A549 (cell line): ENCODE measurements around the gene SHH. TPM values are rescaled to one million over a fixed set of nuclear protein-coding genes. Genes with fewer than 3 reads are reported as not detected.

Experiments used
- ATAC-seq, 2 experiments: fragments of 200-7000 bp in 1 of 2; fragments of >200 bp in 1 of 2; cut with Nextera tagmentation in 1 of 2; cut with Tn5 transposase in 1 of 2; 3 replicates each; pipeline versions ENCODE4 v1.8.0 to v1.9.1; 2018 to 2020; ENCODE audit warnings: mild to moderate bottlenecking in 1 of 2, moderate library complexity in 1 of 2
- CTCF ChIA-PET: fragments of 300-600 bp; sonication (Branson Sonifier 250); formaldehyde crosslinking; extraction: SDS; loops from one replicate; lab custom pipeline; 2021; ENCODE audit warnings: antibody characterized with exemption, inconsistent platforms; lab: Yijun Ruan, JAX
- POLR2A ChIA-PET: fragments of 350-600 bp; formaldehyde crosslinking; extraction: SDS; loops from one replicate; lab custom pipeline; 2021; ENCODE audit warnings: antibody characterized with exemption, inconsistent platforms; lab: Yijun Ruan, JAX
- DNase-seq, 2 experiments: peaks; one replicate each; pipeline versions ENCODE4 v3.0.0 to v3.0.0-alpha.2; 2011 to 2016; ENCODE audit warnings: low read depth in 1 of 2, low spot score in 1 of 2
- FAIRE-seq: peaks from 2 replicates; lab custom pipeline; 2011; peaks lifted over from hg19 to GRCh38; lab: Jason Lieb, UNC
- H3K27ac ChIP-seq, 2 experiments: fragments of >200 bp; sonication (Bioruptor Twin); formaldehyde crosslinking; 3 replicates each; pipeline ENCODE4 v1.5.1; 2016 to 2017
- H3K4me1 ChIP-seq: fragments of >200 bp; sonication (Bioruptor Twin); formaldehyde crosslinking; 3 replicates; pipeline ENCODE4 v1.6.1; 2016
- H3K4me2 ChIP-seq: fragments of >200 bp; sonication (Bioruptor Twin); formaldehyde crosslinking; 3 replicates; pipeline ENCODE4 v1.6.1; 2016
- H3K4me3 ChIP-seq: fragments of >200 bp; sonication (Bioruptor Twin); formaldehyde crosslinking; 3 replicates; pipeline ENCODE4 v1.5.1; 2016
- H3K9me3 ChIP-seq: fragments of >200 bp; sonication (Bioruptor Twin); formaldehyde crosslinking; 3 replicates; pipeline ENCODE4 v1.6.1; 2016
- BHLHE40 ChIP-seq: IDR thresholded peaks from 2 replicates; pipeline ENCODE4 v1.6.1; 2012; ENCODE audit warnings: low read depth, low read length, inconsistent platforms
- CBX8 ChIP-seq: fragments of 200-600 bp; sonication (generic); IDR thresholded peaks from 2 replicates; pipeline ENCODE4 v1.6.1; 2016
- EP300 ChIP-seq, 2 experiments: fragments of >200 bp; sonication (Bioruptor Twin); formaldehyde crosslinking; IDR thresholded peaks; 2 replicates in 1 of 2; 3 replicates in 1 of 2; pipeline ENCODE4 v1.6.1; 2016 to 2017
- FOSB ChIP-seq: fragments of 250-450 bp; sonication (Bioruptor Pico); IDR thresholded peaks from 2 replicates; pipeline ENCODE4 v1.5.0; 2020; ENCODE audit warnings: mild to moderate bottlenecking, moderate library complexity
- FOSL2 ChIP-seq, 2 experiments: fragments of 450-650 bp in 1 of 2; fragments of >200 bp in 1 of 2; sonication (Bioruptor Twin) in 1 of 2; formaldehyde crosslinking; IDR thresholded peaks; 2 replicates each; pipeline versions ENCODE4 v1.5.0 to v1.6.1; 2016 to 2020; ENCODE audit warnings: mild to moderate bottlenecking in 1 of 2, moderate library complexity in 1 of 2
- FOXS1 ChIP-seq: fragments of 250-450 bp; sonication (Bioruptor Pico); IDR thresholded peaks from 2 replicates; pipeline ENCODE4 v1.5.0; 2020; ENCODE audit warnings: mild to moderate bottlenecking, moderate library complexity
- HES2 ChIP-seq: fragments of >200 bp; sonication (Bioruptor Twin); formaldehyde crosslinking; IDR thresholded peaks from 2 replicates; pipeline ENCODE4 v1.6.1; 2016
- HEYL ChIP-seq: fragments of 250-450 bp; sonication (Bioruptor Pico); IDR thresholded peaks from 2 replicates; pipeline ENCODE4 v1.8.0; 2021; ENCODE audit warnings: mild to moderate bottlenecking, moderate library complexity
- HOXB13 ChIP-seq: fragments of 250-450 bp; sonication (Bioruptor Pico); IDR thresholded peaks from 2 replicates; pipeline ENCODE4 v1.5.0; 2020; ENCODE audit warnings: low read depth, mild to moderate bottlenecking, moderate library complexity
- KDM5A ChIP-seq: fragments of 200-600 bp; sonication (generic); IDR thresholded peaks from 2 replicates; pipeline ENCODE4 v1.6.1; 2016; ENCODE audit warnings: antibody characterized with exemption, mild to moderate bottlenecking
- MAFK ChIP-seq: fragments of 450-650 bp; IDR thresholded peaks from 2 replicates; pipeline ENCODE4 v1.6.1; 2014; ENCODE audit not compliant: partially characterized antibody
- MAZ ChIP-seq: fragments of 150-350 bp; IDR thresholded peaks from 2 replicates; pipeline ENCODE4 v1.6.1; 2014; ENCODE audit warnings: antibody characterized with exemption, low read depth, low read length, borderline replicate concordance
- NFE2L2 ChIP-seq: fragments of 150-350 bp; conservative IDR thresholded peaks from 2 replicates; pipeline ENCODE4 v1.6.1; 2014; ENCODE audit warnings: low read length
- PBX3 ChIP-seq: IDR thresholded peaks from 2 replicates; pipeline ENCODE4 v1.6.1; 2012
- RAD21 ChIP-seq, 2 experiments: fragments of >200 bp in 1 of 2; sonication (Bioruptor Twin) in 1 of 2; formaldehyde crosslinking in 1 of 2; IDR thresholded peaks in 1 of 2; conservative IDR thresholded peaks in 1 of 2; 2 replicates in 1 of 2; 3 replicates in 1 of 2; pipeline ENCODE4 v1.6.1; 2012 to 2018; ENCODE audit warnings: inconsistent platforms in 1 of 2
- RARB ChIP-seq: fragments of 250-450 bp; sonication (Bioruptor Pico); IDR thresholded peaks from 2 replicates; pipeline ENCODE4 v1.8.0; 2021; ENCODE audit warnings: mild to moderate bottlenecking, moderate library complexity
- REST ChIP-seq: fragments of 200-600 bp; sonication (generic); IDR thresholded peaks from 2 replicates; pipeline ENCODE4 v1.6.1; 2016; ENCODE audit warnings: antibody characterized with exemption, mild to moderate bottlenecking, moderate library complexity
- RNF2 ChIP-seq: fragments of 200-600 bp; sonication (generic); IDR thresholded peaks from 2 replicates; pipeline ENCODE4 v1.6.1; 2016; ENCODE audit warnings: low read depth, mild to moderate bottlenecking, antibody characterized with exemption, moderate library complexity, borderline replicate concordance
- SREBF2 ChIP-seq: fragments of 450-650 bp; IDR thresholded peaks from 2 replicates; pipeline ENCODE4 v1.6.1; 2014; ENCODE audit warnings: mild to moderate bottlenecking, moderate library complexity
- ZFP36 ChIP-seq: fragments of 450-650 bp; IDR thresholded peaks from 2 replicates; pipeline ENCODE4 v1.6.1; 2014; ENCODE audit warnings: borderline replicate concordance; ENCODE audit not compliant: partially characterized antibody
- ZNF302 ChIP-seq: fragments of 250-450 bp; sonication (Bioruptor Pico); IDR thresholded peaks from 2 replicates; pipeline ENCODE4 v1.9.0; 2021; ENCODE audit warnings: inconsistent platforms, mild to moderate bottlenecking, moderate library complexity
- ZSCAN20 ChIP-seq: fragments of 250-450 bp; sonication (Bioruptor Pico); IDR thresholded peaks from 2 replicates; pipeline ENCODE4 v1.8.0; 2022; ENCODE audit warnings: mild to moderate bottlenecking, moderate library complexity
- WGBS: methylation state at CpG from one replicate; pipeline ENCODE4 v1.1.6; 2017; ENCODE audit errors: missing lambda C conversion rate; 5-methylcytosine and 5-hydroxymethylcytosine counted together
- polyA plus RNA-seq, 4 experiments: library from polyadenylated mRNA; depleted of rRNA in 3 of 4; stranded (reverse); fragments of >200 nt; fragmentation: RNase III in 1 of 4; extraction: RNeasy Plus Mini Kit Qiagen cat#74134 plus additional on column Dnase treatment in 1 of 4; gene quantifications; 2 replicates in 3 of 4; 3 replicates in 1 of 4; pipeline ENCODE4 v1.2.3, GENCODE V29; 2011 to 2017
- TF ChIP-seq, protein P1 (sequence below): IDR thresholded peaks from 2 replicates; pipeline ENCODE4 v1.6.1; 2012
- TF ChIP-seq, protein P2 (sequence below): fragments of 250-450 bp; sonication (Bioruptor Pico); IDR thresholded peaks from 2 replicates; pipeline ENCODE4 v1.5.0; 2020; ENCODE audit warnings: low read depth, mild to moderate bottlenecking, moderate library complexity

The SHH gene
- polyA plus RNA-seq, 2 of the 4 experiments (the other 2 are of a cell fraction) = 0.84 to 1.2 TPM

DNA sequence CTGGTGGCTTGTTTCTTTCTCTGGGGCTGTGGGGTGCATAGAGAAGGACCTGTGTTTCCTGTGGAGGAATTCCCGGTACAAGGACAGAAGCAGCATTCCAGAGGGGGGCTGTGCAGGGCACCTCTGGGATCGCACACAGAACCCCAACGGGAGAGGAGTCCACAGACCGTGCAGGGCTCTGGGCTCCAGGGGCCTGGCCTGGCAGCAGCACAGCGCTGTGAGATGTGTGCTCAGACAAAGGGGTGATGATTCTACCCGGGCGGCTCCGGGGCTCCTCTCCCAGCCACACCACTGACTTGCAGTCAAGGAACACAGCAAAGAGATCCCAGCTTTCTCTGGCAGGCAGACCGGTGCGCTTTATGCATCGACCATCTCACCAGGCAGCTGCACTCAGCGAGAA, 6.9 kb upstream of the SHH start:
- no peaks in the 10 kb centered on the region; the same call in 2 of the 3 replicates for H3K9me3 ChIP-seq
- peak overlapping the region in 1 of 2 experiments; percentile 88; a peak in 2 of 6 replicates for H3K27ac ChIP-seq
- TF ChIP-seq RAD21 (conservative IDR thresholded peaks at IDR 0.05 in 1 of 2, IDR thresholded peaks at IDR 0.05 in 1 of 2) (no peak), FOXS1 (no peak), BHLHE40 (no peak), CBX8 (no peak), ZFP36 (no peak), HES2 (no peak), ZNF302 (CRISPR knock-in tag) (no peak), MAFK (no peak), EP300 (IDR thresholded peaks at IDR 0.05) (no peak), FOSL2 (IDR thresholded peaks at IDR 0.05) (no peak), FOSL2 (CRISPR knock-in tag; IDR thresholded peaks at IDR 0.05) (no peak)
- TF ChIP-seq, all 56 proteins: peak for 0
- CTCF ChIA-PET = interaction anchor here (0.6 kb wide), 1 partner anchor 727 kb away, joined by 3 read pairs; no protein-coding TSS in a partner anchor
- 90% methylated on average over 12 of the region's 12 CpGs for WGBS
- DNase-seq (no peak), FAIRE-seq (no peak), ATAC-seq (no peak)
- POLR2A ChIA-PET = no interaction called here
- Histone ChIP-seq H3K4me3 (no peak overlapping the region), H3K4me2 (no peak overlapping the region), H3K4me1 (peaks cover 13% of the 10 kb centered on the region)

- Histone ChIP-seq H3K4me1 (peaks cover 13% of the 10 kb centered on the region), H3K27ac (peak overlapping the region in 1 of 2 experiments; percentile 88; a peak in 3 of 6 replicates), H3K9me3 (no peaks in the 10 kb centered on the region; the same call in 2 of the 3 replicates), H3K4me2 (no peak overlapping the region), H3K4me3 (no peak overlapping the region)
- FAIRE-seq (no peak), DNase-seq (no peak), ATAC-seq (no peak)
- TF ChIP-seq RAD21 (conservative IDR thresholded peaks at IDR 0.05 in 1 of 2, IDR thresholded peaks at IDR 0.05 in 1 of 2) (peak in 1 of 2 experiments; percentile 13; a peak in 1 of 5 replicates), KDM5A (no peak)
- ChIA-PET POLR2A (no interaction called here), CTCF (interaction anchor here (0.6 to 1.4 kb wide), 2 partner anchors 338 to 728 kb away, joined by 3 to 4 read pairs; no protein-coding TSS in a partner anchor)
- WGBS = 88% methylated on average over 5 of the region's 6 CpGs
Measured at GRCh38 chr7:155818820-155819168, 6.5 kb upstream of the SHH start.

DNA sequence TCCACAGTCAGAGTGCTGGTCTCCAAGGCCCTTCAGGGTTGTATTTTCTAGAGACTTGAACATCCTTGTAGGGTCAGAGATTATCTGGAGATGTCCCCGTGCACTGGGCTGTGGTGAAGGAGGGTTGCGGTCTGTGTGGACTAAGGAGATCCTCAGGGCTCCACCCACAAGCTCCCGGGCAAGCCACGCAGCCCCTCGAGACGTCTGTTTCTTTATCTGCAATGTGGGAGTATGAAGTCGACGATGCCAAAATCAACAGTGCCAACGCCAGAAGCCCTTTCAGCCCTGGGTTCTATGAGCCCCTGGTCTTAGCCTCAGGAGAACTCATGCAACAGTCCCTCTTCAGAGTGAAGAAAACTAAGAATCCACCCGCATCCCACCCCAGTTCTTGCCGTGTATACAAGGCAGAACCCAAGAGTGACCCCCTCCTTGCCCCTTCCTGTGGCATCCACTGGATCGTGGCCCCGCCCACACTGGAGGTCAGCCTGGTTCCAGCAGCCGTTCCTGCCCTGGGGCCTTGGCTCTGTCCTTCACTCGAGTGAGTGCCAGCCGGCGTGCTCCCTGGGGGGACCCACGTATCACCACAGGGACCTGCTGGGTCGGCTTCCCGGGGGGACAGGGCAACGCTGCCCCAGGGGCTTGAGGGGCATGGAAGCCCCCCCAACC, 6.0 kb upstream of the SHH start:
- Histone ChIP-seq H3K4me1 (peaks cover 13% of the 10 kb centered on the region), H3K4me2 (no peak overlapping the region), H3K27ac (peak overlapping the region; percentile 18 to 88; a peak in 4 of 6 replicates), H3K4me3 (no peak overlapping the region), H3K9me3 (no peaks in the 10 kb centered on the region; the same call in 2 of the 3 replicates)
- DNase-seq (no peak), FAIRE-seq (no peak), ATAC-seq (no peak)
- WGBS = 74% methylated on average over 19 of the region's 21 CpGs
- POLR2A ChIA-PET = no interaction called here
- CTCF ChIA-PET = interaction anchor here (1.4 to 7.4 kb wide), 5 partner anchors 9 to 657 kb away, joined by 4 to 55 read pairs (median 8); no protein-coding TSS in a partner anchor
- no peak for TF ChIP-seq RAD21 (conservative IDR thresholded peaks at IDR 0.05 in 1 of 2, IDR thresholded peaks at IDR 0.05 in 1 of 2)
- TF ChIP-seq SREBF2 = no peak
- TF ChIP-seq HOXB13 (CRISPR knock-in tag) = no peak
- no peak for TF ChIP-seq KDM5A
- no peak for TF ChIP-seq RNF2
- no peak for TF ChIP-seq RARB (CRISPR knock-in tag)
- TF ChIP-seq NFE2L2 = no peak
- no peak for TF ChIP-seq PBX3
- no peak for TF ChIP-seq ZFP36
- no peak for TF ChIP-seq MAZ
- TF ChIP-seq REST = no peak
- TF ChIP-seq, protein P1, sequence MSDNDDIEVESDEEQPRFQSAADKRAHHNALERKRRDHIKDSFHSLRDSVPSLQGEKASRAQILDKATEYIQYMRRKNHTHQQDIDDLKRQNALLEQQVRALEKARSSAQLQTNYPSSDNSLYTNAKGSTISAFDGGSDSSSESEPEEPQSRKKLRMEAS = no peak
- TF ChIP-seq, protein P2, sequence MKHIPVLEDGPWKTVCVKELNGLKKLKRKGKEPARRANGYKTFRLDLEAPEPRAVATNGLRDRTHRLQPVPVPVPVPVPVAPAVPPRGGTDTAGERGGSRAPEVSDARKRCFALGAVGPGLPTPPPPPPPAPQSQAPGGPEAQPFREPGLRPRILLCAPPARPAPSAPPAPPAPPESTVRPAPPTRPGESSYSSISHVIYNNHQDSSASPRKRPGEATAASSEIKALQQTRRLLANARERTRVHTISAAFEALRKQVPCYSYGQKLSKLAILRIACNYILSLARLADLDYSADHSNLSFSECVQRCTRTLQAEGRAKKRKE (CRISPR knock-in tag) = no peak
- TF ChIP-seq FOSL2 (IDR thresholded peaks at IDR 0.05) = no peak
- no peak for TF ChIP-seq FOSL2 (CRISPR knock-in tag; IDR thresholded peaks at IDR 0.05)
- no peak for TF ChIP-seq ZSCAN20 (CRISPR knock-in tag)
- TF ChIP-seq HEYL (CRISPR knock-in tag) = no peak
- TF ChIP-seq ZNF302 (CRISPR knock-in tag) = no peak
- TF ChIP-seq FOSB (CRISPR knock-in tag) = no peak
